ENCODE data around the gene AFG1L. TPM values are rescaled to one million over a fixed set of nuclear protein-coding genes. Genes with fewer than 3 reads are reported as not detected.
"Not testable (repeated sequence)": the region's sequence is repeated elsewhere in the genome, so short reads cannot be mapped to it uniquely, and the experiment has no call there.

Gene AFG1L
- total RNA-seq, 1 experiment from 2014 or later, result 5.9 TPM

- H3K4me3 ChIP-seq (ENCODE audit: insufficient read depth, low read depth, low read length), result peak overlapping the region; percentile 79
- DNase-seq, result peak; percentile 86
Measured at GRCh38 chr6:108559884-108560462, 265.1 kb downstream of the AFG1L start.

GRCh38 chr6:108560463-108561308, 265.8 kb downstream of the AFG1L start, which contains the start of gene FOXO3:
TSS of gene FOXO3 (plus strand) at chr6:108560917. CDS start at chr6:108561209, 292 bp downstream.
- peaks cover 14% of the 10 kb centered on the region for H3K27me3 ChIP-seq (ENCODE audit: control insufficient read depth, insufficient read depth, low read length)
- DNase-seq, result peak; percentile 97
- no peaks in the 10 kb centered on the region for H3K36me3 ChIP-seq (replicated peaks; ENCODE audit: control insufficient read depth, insufficient read depth, low read length)
- peak within 1 kb of the TSS; percentile 79 for H3K4me3 ChIP-seq (ENCODE audit: insufficient read depth, low read depth, low read length)

More at GRCh38 chr6:108559884-108560462, 265.1 kb downstream of the AFG1L start:
- Histone ChIP-seq H3K27me3 (ENCODE audit: control insufficient read depth, insufficient read depth, low read length) (peaks cover 15% of the 10 kb centered on the region), H3K36me3 (replicated peaks; ENCODE audit: control insufficient read depth, insufficient read depth, low read length) (no peaks in the 10 kb centered on the region)

- H3K36me3 ChIP-seq (replicated peaks; ENCODE audit: control insufficient read depth, insufficient read depth, low read length); DNase-seq: not testable (repeated sequence)
- Histone ChIP-seq H3K27me3 (ENCODE audit: control insufficient read depth, insufficient read depth, low read length) (peaks cover 14% of the 10 kb centered on the region), H3K4me3 (ENCODE audit: insufficient read depth, low read depth, low read length) (peak overlapping the region; percentile 79)
Measured at GRCh38 chr6:108561309-108561647, 266.4 kb downstream of the AFG1L start.

- H3K4me3 ChIP-seq (ENCODE audit: insufficient read depth, low read depth, low read length), result peak overlapping the region; percentile 79
- H3K36me3 ChIP-seq (replicated peaks; ENCODE audit: control insufficient read depth, insufficient read depth, low read length), result no peaks in the 10 kb centered on the region
- H3K27me3 ChIP-seq (ENCODE audit: control insufficient read depth, insufficient read depth, low read length), result peaks cover 12% of the 10 kb centered on the region
- DNase-seq, result peak; percentile 70
Measured at GRCh38 chr6:108561742-108562502, 267.1 kb downstream of the AFG1L start.

GRCh38 chr6:108562503-108562993, 267.7 kb downstream of the AFG1L start:
- H3K36me3 ChIP-seq (replicated peaks; ENCODE audit: control insufficient read depth, insufficient read depth, low read length), result no peaks in the 10 kb centered on the region
- H3K4me3 ChIP-seq (ENCODE audit: insufficient read depth, low read depth, low read length), result peak overlapping the region; percentile 79
- H3K27me3 ChIP-seq (ENCODE audit: control insufficient read depth, insufficient read depth, low read length), result peaks cover 9% of the 10 kb centered on the region
- DNase-seq, result peak; percentile 89

- no peak for DNase-seq
- peak overlapping the region; percentile 6; the same call in 1 of the 2 replicates for H3K4me3 ChIP-seq (ENCODE audit: insufficient read depth, low read depth, low read length)
- peaks cover 9% of the 10 kb centered on the region for H3K27me3 ChIP-seq (ENCODE audit: control insufficient read depth, insufficient read depth, low read length)
- H3K36me3 ChIP-seq (replicated peaks; ENCODE audit: control insufficient read depth, insufficient read depth, low read length), result no peaks in the 10 kb centered on the region; the same call in 1 of the 2 replicates
Measured at GRCh38 chr6:108563292-108563691, 268.4 kb downstream of the AFG1L start.

- DNase-seq, result no peak
- no peak overlapping the region for H3K4me3 ChIP-seq (ENCODE audit: insufficient read depth, low read depth, low read length)
- no peaks in the 10 kb centered on the region; the same call in 1 of the 2 replicates for H3K36me3 ChIP-seq (replicated peaks; ENCODE audit: control insufficient read depth, insufficient read depth, low read length)
- H3K27me3 ChIP-seq (ENCODE audit: control insufficient read depth, insufficient read depth, low read length), result peaks cover 9% of the 10 kb centered on the region
Measured at GRCh38 chr6:108564178-108564577, 269.3 kb downstream of the AFG1L start.

GRCh38 chr6:108565091-108565766, 270.4 kb downstream of the AFG1L start:
- Histone ChIP-seq H3K4me3 (ENCODE audit: insufficient read depth, low read depth, low read length) (no peak overlapping the region), H3K36me3 (replicated peaks; ENCODE audit: control insufficient read depth, insufficient read depth, low read length) (no peaks in the 10 kb centered on the region; the same call in 1 of the 2 replicates), H3K27me3 (ENCODE audit: control insufficient read depth, insufficient read depth, low read length) (peaks cover 9% of the 10 kb centered on the region)
- DNase-seq, result no peak

GRCh38 chr6:108565893-108566292, 271.0 kb downstream of the AFG1L start:
- DNase-seq, result no peak
- no peak overlapping the region for H3K4me3 ChIP-seq (ENCODE audit: insufficient read depth, low read depth, low read length)
- peaks cover 9% of the 10 kb centered on the region for H3K27me3 ChIP-seq (ENCODE audit: control insufficient read depth, insufficient read depth, low read length)
- H3K36me3 ChIP-seq (replicated peaks; ENCODE audit: control insufficient read depth, insufficient read depth, low read length), result no peaks in the 10 kb centered on the region; the same call in 1 of the 2 replicates

- H3K27me3 ChIP-seq (ENCODE audit: control insufficient read depth, insufficient read depth, low read length), result peaks cover 9% of the 10 kb centered on the region
- no peak for DNase-seq
- H3K4me3 ChIP-seq (ENCODE audit: insufficient read depth, low read depth, low read length), result no peak overlapping the region
- no peaks in the 10 kb centered on the region; the same call in 1 of the 2 replicates for H3K36me3 ChIP-seq (replicated peaks; ENCODE audit: control insufficient read depth, insufficient read depth, low read length)
Measured at GRCh38 chr6:108566406-108566805, 271.6 kb downstream of the AFG1L start.

GRCh38 chr6:108568101-108568500, 273.2 kb downstream of the AFG1L start:
- no peaks in the 10 kb centered on the region for H3K27me3 ChIP-seq (ENCODE audit: control insufficient read depth, insufficient read depth, low read length)
- no peak for DNase-seq
- H3K4me3 ChIP-seq (ENCODE audit: insufficient read depth, low read depth, low read length), result no peak overlapping the region
- H3K36me3 ChIP-seq (replicated peaks; ENCODE audit: control insufficient read depth, insufficient read depth, low read length), result no peaks in the 10 kb centered on the region; the same call in 1 of the 2 replicates

- DNase-seq, result no peak
Measured at GRCh38 chr6:108568551-108569305, 273.9 kb downstream of the AFG1L start.

GRCh38 chr6:108570517-108570916, 275.7 kb downstream of the AFG1L start:
- no peaks in the 10 kb centered on the region; the same call in 1 of the 2 replicates for H3K36me3 ChIP-seq (replicated peaks; ENCODE audit: control insufficient read depth, insufficient read depth, low read length)
- DNase-seq, result no peak
- no peaks in the 10 kb centered on the region for H3K27me3 ChIP-seq (ENCODE audit: control insufficient read depth, insufficient read depth, low read length)
- H3K4me3 ChIP-seq (ENCODE audit: insufficient read depth, low read depth, low read length), result no peak overlapping the region

More at GRCh38 chr6:108568551-108569305, 273.9 kb downstream of the AFG1L start:
- Histone ChIP-seq H3K27me3 (ENCODE audit: control insufficient read depth, insufficient read depth, low read length) (no peaks in the 10 kb centered on the region), H3K36me3 (replicated peaks; ENCODE audit: control insufficient read depth, insufficient read depth, low read length) (no peaks in the 10 kb centered on the region; the same call in 1 of the 2 replicates), H3K4me3 (ENCODE audit: insufficient read depth, low read depth, low read length) (no peak overlapping the region)
